ENCODE measurements around the gene YBEY.

- TF ChIP-seq CTCF (IDR thresholded peaks at IDR 0.05 in 8 of 11, conservative IDR thresholded peaks at IDR 0.05 in 3 of 11) = no peak
- no peak for TF ChIP-seq POLR2A (IDR thresholded peaks at IDR 0.05)
- TF ChIP-seq POLR2AphosphoS5 (IDR thresholded peaks at IDR 0.05) = no peak
Observed at GRCh38 chr21:46274797-46275390, 11.2 kb upstream of the YBEY start.
